GM06990 (cell line): ENCODE measurements around the gene C16orf96.

Experiments used
- DNase-seq: peaks from one replicate; pipeline ENCODE4 v3.0.0-alpha.2; 2011; ENCODE audit not compliant: insufficient read length; ENCODE audit errors: extremely low read depth
- H3K27me3 ChIP-seq: replicated peaks from 2 replicates; pipeline ENCODE4 v1.6.0; 2011; ENCODE audit warnings: low read length; ENCODE audit not compliant: control insufficient read depth, insufficient read depth
- H3K36me3 ChIP-seq: 2 replicates; pipeline ENCODE4 v1.5.1; 2011; ENCODE audit warnings: low read length; ENCODE audit not compliant: control insufficient read depth, insufficient read depth
- H3K4me3 ChIP-seq: replicated peaks from 2 replicates; pipeline ENCODE4 v1.5.1; 2011; ENCODE audit warnings: low read depth, mild to moderate bottlenecking, control low read depth, low read length
- CTCF ChIP-seq: IDR thresholded peaks from 2 replicates; pipeline ENCODE4 v1.5.1; 2011; ENCODE audit warnings: low read length, control low read depth, mild to moderate bottlenecking, inconsistent platforms; ENCODE audit not compliant: insufficient read depth, poor library complexity, severe bottlenecking

Gene C16orf96

DNA sequence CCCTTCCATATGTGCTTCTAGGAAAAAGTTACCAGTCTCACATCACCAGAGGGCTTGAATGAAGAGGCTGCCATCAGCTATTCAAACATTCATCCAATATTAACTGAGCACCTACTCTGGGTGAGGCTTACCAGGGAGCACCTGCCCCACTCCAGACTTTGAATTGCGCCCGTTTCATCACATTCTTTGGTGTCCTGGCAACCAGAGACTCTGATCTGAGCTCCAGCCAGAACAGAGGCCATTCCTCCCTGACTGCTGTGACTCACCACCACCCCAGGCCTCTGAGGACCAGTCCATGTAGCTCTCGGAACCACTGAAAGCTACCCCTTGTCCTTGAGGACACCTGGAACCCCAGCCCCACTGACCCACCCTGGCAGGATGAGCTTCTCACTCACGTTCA lies at the start of gene C16orf96:
TSS of gene C16orf96 (plus strand) at position 229 of the 400 bp plus-strand sequence. CDS start at position 379, 150 bp downstream.
- DNase-seq = no peak
- Histone ChIP-seq H3K27me3 (no peaks in the 10 kb centered on the region; the same call in 1 of the 2 replicates), H3K36me3 (no peaks in the 10 kb centered on the region), H3K4me3 (no peak within 1 kb of the TSS)
- no peak for TF ChIP-seq CTCF

GRCh38 chr16:4506450-4506849 lies 49.7 kb upstream of the C16orf96 start:
- Histone ChIP-seq H3K36me3 (peaks cover 31% of the 10 kb centered on the region), H3K4me3 (no peak overlapping the region)

GRCh38 chr16:4507588-4508345 lies 48.4 kb upstream of the C16orf96 start:
- DNase-seq = no peak
- Histone ChIP-seq H3K27me3 (no peaks in the 10 kb centered on the region), H3K36me3 (peaks cover 41% of the 10 kb centered on the region), H3K4me3 (no peak overlapping the region)
- TF ChIP-seq CTCF = no peak

More at GRCh38 chr16:4506450-4506849, 49.7 kb upstream of the C16orf96 start:
- peak; percentile 77 for TF ChIP-seq CTCF
- DNase-seq = no peak
- H3K27me3 ChIP-seq = no peaks in the 10 kb centered on the region

GRCh38 chr16:4508806-4509205 lies 47.3 kb upstream of the C16orf96 start:
- no peaks in the 10 kb centered on the region for H3K27me3 ChIP-seq
- TF ChIP-seq CTCF = no peak
- H3K36me3 ChIP-seq = peaks cover 41% of the 10 kb centered on the region
- no peak for DNase-seq
- H3K4me3 ChIP-seq = no peak overlapping the region

- Histone ChIP-seq H3K36me3 (peaks cover 41% of the 10 kb centered on the region), H3K4me3 (no peak overlapping the region), H3K27me3 (no peaks in the 10 kb centered on the region)
- no peak for TF ChIP-seq CTCF
- DNase-seq = no peak
These were observed 46.7 kb upstream of the C16orf96 start for GRCh38 chr16:4509420-4509819.
